ENCODE results near the gene FOXB1. TPM values are rescaled to one million over a fixed set of nuclear protein-coding genes. Genes with fewer than 3 reads are reported as not detected.

FOXB1 gene
- total RNA-seq, 2 experiments from 2014 or later: 1.2 to 2.8 TPM

GRCh38 chr15:60000824-60001609 lies 3.1 kb upstream of the FOXB1 start:
- CTCF ChIA-PET: interaction anchor here (1.0 to 3.6 kb wide), 4 partner anchors 27 to 127 kb away, joined by 3 to 19 read pairs (median 6); no protein-coding TSS in a partner anchor
- ATAC-seq (no peak), DNase-seq (no peak)
- Mint-ChIP-seq H3K27ac (no peak overlapping the region), H3K36me3 (peaks cover 21% of the 10 kb centered on the region), H3K4me3 (peak overlapping the region; percentile 24), H3K9me3 (ENCODE audit: low read depth) (no peaks in the 10 kb centered on the region), H3K27me3 (peaks cover 88% of the 10 kb centered on the region), H3K4me1 (peaks cover 75% of the 10 kb centered on the region)

DNA sequence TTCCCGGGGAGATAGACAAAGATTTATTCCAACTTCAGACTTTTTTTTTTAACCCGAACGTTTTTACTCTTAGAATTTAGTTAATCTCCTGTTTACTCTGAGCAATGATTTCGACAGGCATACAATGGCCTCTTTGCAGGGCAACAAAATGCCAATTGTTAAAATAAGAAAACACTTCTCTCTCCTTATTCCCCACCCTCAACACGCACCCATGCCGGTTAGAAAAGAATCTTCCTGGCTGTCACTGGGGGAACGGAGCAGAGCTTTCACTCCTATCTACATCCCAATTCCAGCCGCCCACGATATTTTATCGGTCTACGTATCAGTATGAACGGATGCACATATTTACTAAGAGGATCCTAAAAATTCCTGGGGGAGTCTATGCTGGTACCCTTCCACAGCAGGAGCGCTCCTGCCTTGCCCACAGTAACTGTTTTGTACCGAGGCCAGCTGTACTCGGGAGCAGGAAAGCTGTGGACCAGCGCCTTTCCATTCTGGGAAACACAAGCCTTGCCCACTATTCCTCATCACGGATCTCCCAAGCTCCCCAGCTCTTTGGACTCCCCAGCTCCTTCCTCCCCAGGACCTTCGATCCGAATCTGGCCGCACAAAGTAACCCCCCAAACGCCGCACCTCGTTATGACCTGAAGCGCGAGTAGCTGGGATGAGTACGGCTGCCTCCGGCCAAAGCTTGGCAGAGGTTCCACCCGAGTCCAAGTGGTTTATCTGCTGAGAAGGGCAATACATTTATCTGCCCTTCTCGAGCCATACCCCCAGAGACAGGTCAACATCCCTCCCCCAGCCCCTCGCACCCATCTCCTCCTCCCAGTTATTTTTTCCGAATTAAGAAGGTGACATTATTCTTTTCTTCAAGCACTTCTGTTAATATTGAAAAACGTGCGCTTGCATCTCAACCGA lies 2.2 kb upstream of the FOXB1 start:
- Mint-ChIP-seq H3K9me3 (ENCODE audit: low read depth) (no peaks in the 10 kb centered on the region), H3K4me1 (peaks cover 70% of the 10 kb centered on the region), H3K4me3 (peak overlapping the region; percentile 4), H3K27ac (peak overlapping the region; percentile 35), H3K27me3 (peaks cover 82% of the 10 kb centered on the region), H3K36me3 (peaks cover 21% of the 10 kb centered on the region)
- ATAC-seq (no peak), DNase-seq (no peak)
- CTCF ChIA-PET: interaction anchor here (0.6 to 3.6 kb wide), 5 partner anchors 28 to 176 kb away, joined by 3 to 19 read pairs (median 3); no protein-coding TSS in a partner anchor

DNA sequence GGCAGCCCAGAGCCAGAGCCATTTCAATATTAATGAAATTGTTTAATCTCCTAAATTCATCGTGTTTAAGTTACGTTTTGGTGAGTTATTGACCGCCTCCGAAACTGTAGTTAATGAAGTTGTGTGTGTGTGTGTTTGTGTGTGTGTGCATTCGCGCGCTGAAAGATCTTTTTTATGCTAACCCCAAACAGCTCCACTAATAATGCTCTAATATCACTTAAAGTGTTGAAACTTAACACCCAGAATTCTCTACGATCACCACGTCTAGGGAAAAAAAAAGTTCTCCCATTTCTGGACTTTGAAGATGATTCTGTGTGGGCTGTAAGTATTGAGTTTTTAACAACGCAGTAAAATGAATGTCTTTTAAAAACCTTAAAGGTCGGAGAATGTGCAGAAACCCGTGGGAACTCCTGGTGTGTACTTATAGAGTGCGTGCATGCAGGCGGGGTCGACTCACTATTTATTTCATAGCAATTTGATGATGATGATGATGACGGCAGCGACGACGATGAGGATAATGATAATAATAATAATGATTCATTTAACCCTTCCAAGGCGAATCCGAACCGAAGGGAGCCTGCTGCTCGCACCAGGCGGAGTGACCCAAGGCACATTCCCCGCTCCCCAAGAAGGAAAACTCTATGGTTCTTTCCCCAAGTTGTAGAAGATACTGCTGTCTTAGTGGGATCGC lies 1.4 kb upstream of the FOXB1 start:
- CTCF ChIA-PET: interaction anchor here (0.6 to 4.6 kb wide), 7 partner anchors 7 to 175 kb away, joined by 3 to 45 read pairs (median 6); no protein-coding TSS in a partner anchor
- Mint-ChIP-seq H3K4me1 (peaks cover 66% of the 10 kb centered on the region), H3K36me3 (peaks cover 21% of the 10 kb centered on the region), H3K27ac (peak overlapping the region; percentile 62), H3K4me3 (peak overlapping the region; percentile 4), H3K27me3 (peaks cover 79% of the 10 kb centered on the region), H3K9me3 (ENCODE audit: low read depth) (no peaks in the 10 kb centered on the region)
- no peak for ATAC-seq
- DNase-seq: no peak

DNA sequence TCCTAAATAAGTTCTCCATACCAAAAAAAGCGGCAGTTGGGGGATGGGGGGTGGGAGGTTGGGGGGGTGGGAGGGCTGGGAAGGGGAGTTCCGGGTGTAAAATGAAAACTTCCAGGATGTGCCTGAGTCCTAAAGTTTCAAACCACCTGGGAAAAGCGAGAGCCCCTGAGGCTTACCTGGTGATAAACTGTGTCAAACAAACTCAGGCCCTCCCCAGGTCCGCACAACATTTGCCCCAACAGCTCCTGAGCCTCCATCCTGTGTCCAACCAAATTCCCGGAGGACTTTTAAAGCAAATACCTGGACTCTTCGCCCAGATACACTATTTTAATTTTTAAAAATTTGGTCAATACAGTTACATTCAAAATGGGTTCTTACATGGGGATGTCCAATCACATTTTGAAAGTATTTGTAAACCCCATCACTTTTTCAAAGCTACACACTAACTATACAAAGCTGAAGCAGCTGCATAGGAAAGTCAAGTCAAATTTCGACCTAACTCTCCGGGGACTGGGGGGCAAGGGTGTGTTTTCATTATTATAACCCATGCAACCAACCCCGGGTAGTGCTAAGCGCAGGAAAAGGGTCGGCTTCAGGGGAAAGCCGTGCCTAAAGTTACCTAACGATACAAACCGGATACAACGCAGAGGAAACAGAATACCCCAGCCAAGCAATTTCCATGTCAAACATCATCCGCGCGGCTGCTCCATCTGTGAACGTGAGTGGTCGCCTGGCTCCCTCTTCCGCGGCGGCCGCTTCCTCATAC lies 685 bp upstream of the FOXB1 start:
- peak overlapping the region; percentile 46 for H3K27ac Mint-ChIP-seq
- no peak for ATAC-seq
- CTCF ChIA-PET: interaction anchor here (0.7 to 4.6 kb wide), 12 partner anchors 8 to 177 kb away, joined by 3 to 45 read pairs (median 8); no protein-coding TSS in a partner anchor
- peak overlapping the region; percentile 94 for H3K4me3 Mint-ChIP-seq
- DNase-seq: peak; percentile 50
- peaks cover 79% of the 10 kb centered on the region for H3K27me3 Mint-ChIP-seq
- H3K4me1 Mint-ChIP-seq: peaks cover 58% of the 10 kb centered on the region
- no peaks in the 10 kb centered on the region for H3K9me3 Mint-ChIP-seq (ENCODE audit: low read depth)
- H3K36me3 Mint-ChIP-seq: peaks cover 21% of the 10 kb centered on the region

GRCh38 chr15:60004846-60005351 lies 788 bp downstream of the FOXB1 start:
- DNase-seq (peak; percentile 53), ATAC-seq (peak; percentile 10)
- no peaks in the 10 kb centered on the region for H3K9me3 Mint-ChIP-seq (ENCODE audit: low read depth)
- peaks cover 22% of the 10 kb centered on the region for H3K36me3 Mint-ChIP-seq
- H3K4me3 Mint-ChIP-seq: peak overlapping the region; percentile 94
- CTCF ChIA-PET: interaction anchor here (1.1 to 4.6 kb wide), 14 partner anchors 9 to 253 kb away, joined by 3 to 45 read pairs (median 5); no protein-coding TSS in a partner anchor
- H3K27me3 Mint-ChIP-seq: peaks cover 79% of the 10 kb centered on the region
- H3K27ac Mint-ChIP-seq: peak overlapping the region; percentile 94
- peaks cover 49% of the 10 kb centered on the region for H3K4me1 Mint-ChIP-seq

- Mint-ChIP-seq H3K36me3 (peaks cover 19% of the 10 kb centered on the region), H3K27ac (peak overlapping the region; percentile 94), H3K4me1 (peaks cover 45% of the 10 kb centered on the region), H3K27me3 (peaks cover 79% of the 10 kb centered on the region), H3K9me3 (ENCODE audit: low read depth) (no peaks in the 10 kb centered on the region), H3K4me3 (peak overlapping the region; percentile 94)
- CTCF ChIA-PET: interaction anchor here (1.1 to 4.6 kb wide), 9 partner anchors 10 to 254 kb away, joined by 3 to 45 read pairs (median 9); no protein-coding TSS in a partner anchor
- DNase-seq (peak; percentile 58), ATAC-seq (peak; percentile 44)
These were observed 1.5 kb downstream of the FOXB1 start for GRCh38 chr15:60005352-60006202.

DNA sequence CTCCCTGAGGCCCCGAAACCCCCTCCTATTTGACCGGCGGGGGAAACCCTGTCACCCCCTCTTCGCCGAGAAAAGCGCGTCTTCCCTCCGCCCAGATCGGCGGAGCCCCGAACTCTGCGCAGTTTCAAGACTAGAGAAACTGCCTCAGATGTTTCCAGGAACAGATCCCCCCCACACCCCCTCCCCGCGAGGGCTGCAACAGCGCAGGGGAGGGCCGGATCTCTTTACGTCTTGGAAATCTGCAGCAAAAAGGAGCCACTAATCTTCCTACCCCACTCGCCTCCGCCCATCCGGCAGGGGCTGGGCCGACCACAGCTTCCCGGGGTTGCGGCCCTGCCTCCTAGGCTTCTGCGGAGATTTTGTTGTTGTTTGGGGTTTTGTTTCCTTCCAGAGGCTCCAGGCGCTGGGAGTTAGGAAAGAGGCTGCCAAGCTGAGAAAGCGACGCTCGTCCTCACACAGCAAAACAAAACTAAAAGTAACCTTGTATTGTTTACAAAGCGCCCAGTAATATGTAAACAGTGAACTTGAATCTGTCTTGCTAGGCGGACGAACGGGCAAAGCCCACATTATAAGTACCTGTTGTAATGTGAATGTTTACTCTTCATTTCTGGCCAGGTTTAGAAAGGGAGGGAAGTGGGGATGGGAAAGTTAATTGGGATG lies 2.2 kb downstream of the FOXB1 start:
- H3K4me1 Mint-ChIP-seq: peaks cover 39% of the 10 kb centered on the region
- peaks cover 79% of the 10 kb centered on the region for H3K27me3 Mint-ChIP-seq
- H3K36me3 Mint-ChIP-seq: peaks cover 17% of the 10 kb centered on the region
- peak overlapping the region; percentile 94 for H3K27ac Mint-ChIP-seq
- DNase-seq: peak; percentile 91
- H3K9me3 Mint-ChIP-seq (ENCODE audit: low read depth): no peaks in the 10 kb centered on the region
- CTCF ChIA-PET: interaction anchor here (0.8 to 4.6 kb wide), 6 partner anchors 11 to 147 kb away, joined by 3 to 45 read pairs (median 6); no protein-coding TSS in a partner anchor
- H3K4me3 Mint-ChIP-seq: peak overlapping the region; percentile 94
- ATAC-seq: peak; percentile 71

DNA sequence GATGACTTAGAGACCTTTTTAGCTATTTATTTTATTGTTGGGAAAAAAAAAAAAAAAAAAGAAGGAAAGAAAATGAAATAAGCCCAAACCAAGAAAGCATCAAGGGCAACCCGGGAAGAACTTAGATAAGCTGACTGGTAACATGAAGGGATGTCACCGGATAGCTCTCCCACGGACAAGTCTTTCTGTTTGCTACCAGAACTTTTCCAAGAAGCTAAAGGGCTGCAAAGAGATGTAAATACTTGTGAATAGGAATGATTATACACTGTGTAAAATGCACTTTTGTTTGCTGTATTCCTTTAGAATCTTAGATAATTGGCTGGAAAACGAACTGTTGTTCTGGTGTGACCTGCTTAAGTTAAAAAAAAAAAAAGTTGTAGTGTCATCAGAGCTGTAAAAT lies 2.8 kb downstream of the FOXB1 start:
- ATAC-seq (no peak), DNase-seq (no peak)
- Mint-ChIP-seq H3K36me3 (peaks cover 16% of the 10 kb centered on the region), H3K4me1 (peaks cover 35% of the 10 kb centered on the region), H3K9me3 (ENCODE audit: low read depth) (no peaks in the 10 kb centered on the region), H3K4me3 (peak overlapping the region; percentile 94), H3K27me3 (peaks cover 79% of the 10 kb centered on the region), H3K27ac (peak overlapping the region; percentile 94)
- CTCF ChIA-PET: interaction anchor here (0.8 to 4.6 kb wide), 5 partner anchors 11 to 147 kb away, joined by 4 to 45 read pairs (median 6); no protein-coding TSS in a partner anchor

DNA sequence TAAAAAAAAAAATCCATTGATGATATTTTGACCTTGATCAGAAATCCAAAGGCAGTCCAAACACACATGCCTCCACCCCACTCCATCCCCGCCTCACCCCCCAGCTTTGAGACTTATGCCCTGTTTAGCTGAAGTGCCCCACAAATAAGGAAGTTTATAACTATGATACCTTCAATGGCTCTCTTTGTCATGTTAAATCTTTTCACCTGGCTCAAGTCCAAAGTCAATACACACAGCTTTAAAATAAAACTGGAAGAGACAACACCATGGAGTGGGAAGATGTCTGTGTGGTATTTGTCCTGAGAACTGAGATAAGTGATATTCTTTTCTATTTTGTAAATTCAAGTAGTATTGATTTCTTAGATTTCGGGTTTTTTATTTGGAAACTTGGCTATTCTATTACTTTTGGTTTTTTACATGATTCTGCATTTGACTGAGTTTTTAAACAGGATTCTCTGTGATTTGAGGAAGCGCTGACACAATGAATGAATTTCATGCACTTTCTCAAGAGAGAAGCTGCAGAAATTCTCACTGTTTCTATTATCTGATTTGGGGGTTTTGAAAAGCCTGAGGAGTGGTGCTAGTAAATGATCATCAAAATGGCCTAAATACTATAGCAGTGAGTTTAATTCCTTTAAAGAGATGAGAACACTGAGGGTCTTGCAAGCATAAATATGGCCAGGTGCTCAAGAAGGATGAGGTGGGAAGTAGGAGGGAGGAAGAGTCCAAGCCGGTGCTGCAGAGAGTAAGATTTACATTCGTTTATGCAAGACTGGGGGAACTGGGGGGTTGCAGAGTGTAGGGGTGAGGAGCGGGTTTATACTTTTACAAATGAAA lies 5.2 kb downstream of the FOXB1 start:
- no peak overlapping the region for H3K27ac Mint-ChIP-seq
- peaks cover 22% of the 10 kb centered on the region for H3K4me1 Mint-ChIP-seq
- DNase-seq (no peak), ATAC-seq (no peak)
- H3K4me3 Mint-ChIP-seq: no peak overlapping the region
- H3K9me3 Mint-ChIP-seq (ENCODE audit: low read depth): no peaks in the 10 kb centered on the region
- H3K36me3 Mint-ChIP-seq: peaks cover 8% of the 10 kb centered on the region
- CTCF ChIA-PET: interaction anchor here (0.7 to 1.6 kb wide), 5 partner anchors 12 to 118 kb away, joined by 3 to 8 read pairs (median 3); no protein-coding TSS in a partner anchor
- peaks cover 79% of the 10 kb centered on the region for H3K27me3 Mint-ChIP-seq
